ENCODE data around the gene PGAP2. TPM values are rescaled to one million over a fixed set of nuclear protein-coding genes. Genes with fewer than 3 reads are reported as not detected.
A peak's percentile ranks its signal among the peaks of the same experiment; 100 is the strongest.
"Not testable (repeated sequence)": the region's sequence is repeated elsewhere in the genome, so short reads cannot be mapped to it uniquely, and the experiment has no call there.

PGAP2 gene
- 10 to 100 TPM; 20.8 to 28.3 (median 26.1) TPM for total RNA-seq
- polyA plus RNA-seq: 10 to 100 TPM; 24.2 to 27.8 TPM
- 23.6 reads per million, percentile 54 among the genes with 10 or more reads in this experiment for total RNA-seq

GRCh38 chr11:3807909-3808860 is at the start of gene PGAP2:
PGAP2 (plus strand) TSS chr11:3808560; CDS start chr11:3811260, 2,700 bp downstream.
- peak within 1 kb of the TSS; percentile 77 to 97 (median 93) for H3K27ac Mint-ChIP-seq
- peak; percentile 37 to 75 (median 52) for DNase-seq
- intact Hi-C loops (cut with micrococcal nuclease): loop anchor here (1.0 to 10.0 kb wide), 9 partner anchors 11 to 264 kb away; partner anchors contain the start of genes NUP98 (in 2 of the 2) and STIM1 (in 1 of the 2)
- peak within 1 kb of the TSS; percentile 66 for H3K4me3 ChIP-seq (ENCODE audit: low read length)
- H3K27ac ChIP-seq (ENCODE audit: low read depth, low read length): peak within 1 kb of the TSS; percentile 78
- no peaks in the 10 kb centered on the region for H3K27me3 ChIP-seq (ENCODE audit: control insufficient read depth in 2 of 2, insufficient read depth in 2 of 2, low read length in 2 of 2)
- H3K4me1 ChIP-seq (ENCODE audit: control insufficient read depth in 2 of 2, insufficient read depth in 2 of 2, low read length in 2 of 2): peaks cover 3 to 12% of the 10 kb centered on the region in 2 donors
- peaks cover 12 to 27% (median 18%) of the 10 kb centered on the region in 7 donors for H3K4me1 Mint-ChIP-seq
- peak within 1 kb of the TSS; percentile 90 to 99 (median 96) for H3K4me3 Mint-ChIP-seq
- peaks cover 0 to 11% (median 0%) of the 10 kb centered on the region in 5 donors for H3K36me3 Mint-ChIP-seq
- ChIA-PET POLR2A (interaction anchor here (0.5 to 4.3 kb wide), 16 partner anchors 10 to 265 kb away, joined by 3 to 45 read pairs (median 5); partner anchors contain the start of genes NUP98, RHOG and STIM1), CTCF (interaction anchor here (0.6 to 2.3 kb wide), 20 partner anchors 10 to 265 kb away, joined by 3 to 8 read pairs (median 4); no protein-coding TSS in a partner anchor)
- no peaks in the 10 kb centered on the region for H3K27me3 Mint-ChIP-seq
- peak; percentile 83 for ATAC-seq
- H3K9me3 Mint-ChIP-seq: no peaks in the 10 kb centered on the region
- peaks cover 0 to 7% (median 0%) of the 10 kb centered on the region in 3 experiments for H3K36me3 ChIP-seq (ENCODE audit: control insufficient read depth in 2 of 3, insufficient read depth in 3 of 3, low read length in 3 of 3)
- no peaks in the 10 kb centered on the region for H3K9me3 ChIP-seq (ENCODE audit: control insufficient read depth in 2 of 3, low read length in 3 of 3)

- ATAC-seq (no peak), DNase-seq (no peak)
- Histone ChIP-seq H3K9me3 (ENCODE audit: control insufficient read depth in 2 of 3, low read length in 3 of 3) (no peaks in the 10 kb centered on the region), H3K4me3 (ENCODE audit: low read length) (no peak overlapping the region), H3K36me3 (ENCODE audit: control insufficient read depth in 2 of 3, insufficient read depth in 3 of 3, low read length in 3 of 3) (peaks cover 21 to 92% (median 32%) of the 10 kb centered on the region in 3 experiments), H3K27me3 (ENCODE audit: control insufficient read depth in 2 of 2, insufficient read depth in 2 of 2, low read length in 2 of 2) (no peaks in the 10 kb centered on the region), H3K27ac (ENCODE audit: low read depth, low read length) (no peak overlapping the region), H3K4me1 (ENCODE audit: control insufficient read depth in 2 of 2, insufficient read depth in 2 of 2, low read length in 2 of 2) (no peaks in the 10 kb centered on the region)
- H3K9me3 Mint-ChIP-seq: no peaks in the 10 kb centered on the region
- no peak overlapping the region for H3K4me3 Mint-ChIP-seq
- ChIA-PET POLR2A (no interaction called here), CTCF (no interaction called here)
- H3K27ac Mint-ChIP-seq: no peak overlapping the region
- intact Hi-C loops (cut with micrococcal nuclease): loop anchor here in 1 of 2 donors (5.0 kb wide), 1 partner anchor 37 kb away; no protein-coding TSS in a partner anchor
- peaks cover 10 to 57% (median 30%) of the 10 kb centered on the region in 5 donors for H3K36me3 Mint-ChIP-seq
- H3K4me1 Mint-ChIP-seq: peaks cover 0 to 4% (median 0%) of the 10 kb centered on the region in 7 donors
- H3K27me3 Mint-ChIP-seq: no peaks in the 10 kb centered on the region
These were observed 44.1 kb upstream of the PGAP2 start for GRCh38 chr11:3764266-3764665.

GRCh38 chr11:3766836-3767235 is 41.5 kb upstream of the PGAP2 start:
- intact Hi-C loops (cut with micrococcal nuclease): loop anchor here (5.0 kb wide), 1 partner anchor 40 kb away; the partner anchor contains the start of gene PGAP2 (in 2 of the 2)
- not testable (repeated sequence) for ATAC-seq

GRCh38 chr11:3767536-3767935 is 40.8 kb upstream of the PGAP2 start:
- H3K36me3 ChIP-seq (ENCODE audit: control insufficient read depth in 2 of 3, insufficient read depth in 3 of 3, low read length in 3 of 3): peaks cover 26 to 94% (median 40%) of the 10 kb centered on the region in 3 experiments
- Mint-ChIP-seq H3K27me3 (no peaks in the 10 kb centered on the region), H3K36me3 (peaks cover 11 to 54% (median 29%) of the 10 kb centered on the region in 5 donors), H3K4me1 (peaks cover 0 to 4% (median 0%) of the 10 kb centered on the region in 7 donors), H3K4me3 (no peak overlapping the region), H3K27ac (peak overlapping the region in 1 of 9 donors; percentile 31), H3K9me3 (no peaks in the 10 kb centered on the region)
- H3K4me1 ChIP-seq (ENCODE audit: control insufficient read depth in 2 of 2, insufficient read depth in 2 of 2, low read length in 2 of 2): no peaks in the 10 kb centered on the region
- intact Hi-C loops (cut with micrococcal nuclease): loop anchor here (5.0 kb wide), 1 partner anchor 40 kb away; the partner anchor contains the start of gene PGAP2 (in 2 of the 2)
- CTCF ChIA-PET: no interaction called here
- H3K9me3 ChIP-seq (ENCODE audit: control insufficient read depth in 2 of 3, low read length in 3 of 3): no peaks in the 10 kb centered on the region
- no peaks in the 10 kb centered on the region for H3K27me3 ChIP-seq (ENCODE audit: control insufficient read depth in 2 of 2, insufficient read depth in 2 of 2, low read length in 2 of 2)
- no peak for ATAC-seq
- POLR2A ChIA-PET: no interaction called here
- H3K4me3 ChIP-seq (ENCODE audit: low read length): no peak overlapping the region
- DNase-seq: no peak
- H3K27ac ChIP-seq (ENCODE audit: low read depth, low read length): no peak overlapping the region

More at GRCh38 chr11:3766836-3767235, 41.5 kb upstream of the PGAP2 start:
- H3K4me3 ChIP-seq (ENCODE audit: low read length); H3K27me3 Mint-ChIP-seq; DNase-seq; H3K9me3 ChIP-seq (ENCODE audit: control insufficient read depth in 2 of 3, low read length in 3 of 3); H3K4me1 ChIP-seq (ENCODE audit: control insufficient read depth in 2 of 2, insufficient read depth in 2 of 2, low read length in 2 of 2); H3K27me3 ChIP-seq (ENCODE audit: control insufficient read depth in 2 of 2, insufficient read depth in 2 of 2, low read length in 2 of 2); H3K27ac ChIP-seq (ENCODE audit: low read depth, low read length); H3K27ac Mint-ChIP-seq; POLR2A ChIA-PET; H3K4me1 Mint-ChIP-seq; H3K9me3 Mint-ChIP-seq; CTCF ChIA-PET; H3K4me3 Mint-ChIP-seq: not testable (repeated sequence)
- peaks cover 15 to 59% (median 32%) of the 10 kb centered on the region in 5 donors for H3K36me3 Mint-ChIP-seq
- H3K36me3 ChIP-seq (ENCODE audit: control insufficient read depth in 2 of 3, insufficient read depth in 3 of 3, low read length in 3 of 3): peaks cover 26 to 97% (median 36%) of the 10 kb centered on the region in 3 experiments

GRCh38 chr11:3773180-3773579 is 35.2 kb upstream of the PGAP2 start:
- Mint-ChIP-seq H3K27ac (peak overlapping the region in 1 of 9 donors; percentile 61), H3K4me1 (peaks cover 0 to 7% (median 1%) of the 10 kb centered on the region in 7 donors), H3K27me3 (no peaks in the 10 kb centered on the region), H3K9me3 (peaks cover 0 to 2% (median 0%) of the 10 kb centered on the region in 11 donors), H3K4me3 (no peak overlapping the region), H3K36me3 (peaks cover 11 to 53% (median 33%) of the 10 kb centered on the region in 5 donors)
- no peak overlapping the region for H3K4me3 ChIP-seq (ENCODE audit: low read length)
- no peaks in the 10 kb centered on the region for H3K9me3 ChIP-seq (ENCODE audit: control insufficient read depth in 2 of 3, low read length in 3 of 3)
- no peaks in the 10 kb centered on the region for H3K4me1 ChIP-seq (ENCODE audit: control insufficient read depth in 2 of 2, insufficient read depth in 2 of 2, low read length in 2 of 2)
- ChIA-PET CTCF (interaction anchor here (0.6 to 1.2 kb wide), 2 partner anchors 24 to 59 kb away, joined by 3 to 5 read pairs; no protein-coding TSS in a partner anchor), POLR2A (no interaction called here)
- H3K27me3 ChIP-seq (ENCODE audit: control insufficient read depth in 2 of 2, insufficient read depth in 2 of 2, low read length in 2 of 2): no peaks in the 10 kb centered on the region
- ATAC-seq (no peak), DNase-seq (no peak)
- peaks cover 26 to 84% (median 29%) of the 10 kb centered on the region in 3 experiments for H3K36me3 ChIP-seq (ENCODE audit: control insufficient read depth in 2 of 3, insufficient read depth in 3 of 3, low read length in 3 of 3)
- intact Hi-C loops (cut with micrococcal nuclease): no loop called here
- no peak overlapping the region for H3K27ac ChIP-seq (ENCODE audit: low read depth, low read length)

GRCh38 chr11:3775736-3776406 is 32.5 kb upstream of the PGAP2 start:
- peaks cover 0 to 8% (median 4%) of the 10 kb centered on the region in 7 donors for H3K4me1 Mint-ChIP-seq
- POLR2A ChIA-PET: no interaction called here
- no peak overlapping the region for H3K27ac Mint-ChIP-seq
- peaks cover 15 to 52% (median 31%) of the 10 kb centered on the region in 5 donors for H3K36me3 Mint-ChIP-seq
- no peak overlapping the region for H3K4me3 Mint-ChIP-seq
- DNase-seq (no peak), ATAC-seq (no peak)
- peaks cover 24 to 82% (median 26%) of the 10 kb centered on the region in 3 experiments for H3K36me3 ChIP-seq (ENCODE audit: control insufficient read depth in 2 of 3, insufficient read depth in 3 of 3, low read length in 3 of 3)
- intact Hi-C loops (cut with micrococcal nuclease): no loop called here
- CTCF ChIA-PET: interaction anchor here (0.9 kb wide), 1 partner anchor 66 kb away, joined by 3 read pairs; the partner anchor contains the start of gene RHOG
- H3K27me3 ChIP-seq (ENCODE audit: control insufficient read depth in 2 of 2, insufficient read depth in 2 of 2, low read length in 2 of 2): no peaks in the 10 kb centered on the region
- H3K27ac ChIP-seq (ENCODE audit: low read depth, low read length): no peak overlapping the region
- no peaks in the 10 kb centered on the region for H3K4me1 ChIP-seq (ENCODE audit: control insufficient read depth in 2 of 2, insufficient read depth in 2 of 2, low read length in 2 of 2)
- peaks cover 0 to 2% (median 0%) of the 10 kb centered on the region in 11 donors for H3K9me3 Mint-ChIP-seq
- H3K9me3 ChIP-seq (ENCODE audit: control insufficient read depth in 2 of 3, low read length in 3 of 3): no peaks in the 10 kb centered on the region
- no peak overlapping the region for H3K4me3 ChIP-seq (ENCODE audit: low read length)
- no peaks in the 10 kb centered on the region for H3K27me3 Mint-ChIP-seq

All from naive thymus-derived CD4-positive, alpha-beta T cell (primary cell).